Stimulated activated CD4-positive, alpha-beta T cell treated with anti-CD3 and anti-CD28 coated beads, TNF-alpha, amount 100 ng/mL, for 24 hours (primary cell): ENCODE data around the gene PDZRN4.
A peak's percentile ranks its signal among the peaks of the same experiment; 100 is the strongest.
"Not testable (repeated sequence)": the region's sequence is repeated elsewhere in the genome, so short reads cannot be mapped to it uniquely, and the experiment has no call there.

ENCODE experiments used
- DNase-seq, 3 experiments: peaks; one replicate each; pipeline ENCODE4 v3.0.0-alpha.2; 2020; ENCODE audit warnings: low read depth in 3 of 3

PDZRN4 gene

GRCh38 chr12:41213648-41214047 lies 25.5 kb downstream of the PDZRN4 start:
- no peak for DNase-seq

GRCh38 chr12:41217727-41218126 lies 29.6 kb downstream of the PDZRN4 start:
- DNase-seq, result no peak

GRCh38 chr12:41220931-41221330 lies 32.8 kb downstream of the PDZRN4 start:
- no peak for DNase-seq

- no peak for DNase-seq
Measured at GRCh38 chr12:41221491-41221890, 33.4 kb downstream of the PDZRN4 start.

- DNase-seq, result no peak
Measured at GRCh38 chr12:41223600-41223999, 35.5 kb downstream of the PDZRN4 start.

GRCh38 chr12:41224066-41224465 lies 35.9 kb downstream of the PDZRN4 start:
- no peak for DNase-seq

GRCh38 chr12:41225179-41225578 lies 37.1 kb downstream of the PDZRN4 start:
- no peak for DNase-seq

- no peak for DNase-seq
Measured at GRCh38 chr12:41228066-41228820, 40.1 kb downstream of the PDZRN4 start.

GRCh38 chr12:41230756-41231155 lies 42.6 kb downstream of the PDZRN4 start:
- no peak for DNase-seq

GRCh38 chr12:41234692-41235091 lies 46.6 kb downstream of the PDZRN4 start:
- DNase-seq, result no peak

GRCh38 chr12:41242603-41243002 lies 54.5 kb downstream of the PDZRN4 start:
- DNase-seq, result no peak

- no peak for DNase-seq
Measured at GRCh38 chr12:41248391-41248790, 60.3 kb downstream of the PDZRN4 start.

GRCh38 chr12:41250748-41251147 lies 62.6 kb downstream of the PDZRN4 start:
- DNase-seq, result no peak

GRCh38 chr12:41254004-41254914 lies 66.1 kb downstream of the PDZRN4 start:
- DNase-seq, result no peak

GRCh38 chr12:41263196-41263595 lies 75.1 kb downstream of the PDZRN4 start:
- DNase-seq, result not testable (repeated sequence)

GRCh38 chr12:41264281-41264680 lies 76.2 kb downstream of the PDZRN4 start:
- no peak for DNase-seq

- no peak for DNase-seq
Measured at GRCh38 chr12:41269056-41269455, 80.9 kb downstream of the PDZRN4 start.

GRCh38 chr12:41271489-41271888 lies 83.4 kb downstream of the PDZRN4 start:
- DNase-seq, result no peak

GRCh38 chr12:41274643-41275042 lies 86.5 kb downstream of the PDZRN4 start:
- DNase-seq, result no peak

- peak in 1 of 3 experiments; percentile 1 for DNase-seq
Measured at GRCh38 chr12:41277100-41277945, 89.2 kb downstream of the PDZRN4 start.

- no peak for DNase-seq
Measured at GRCh38 chr12:41277946-41278267, 89.8 kb downstream of the PDZRN4 start.
